ENCODE measurements around the gene C10orf71. TPM values are rescaled to one million over a fixed set of nuclear protein-coding genes. Genes with fewer than 3 reads are reported as not detected.

Gene C10orf71
- total RNA-seq, 1 experiment from 2014 or later: not detected

DNA sequence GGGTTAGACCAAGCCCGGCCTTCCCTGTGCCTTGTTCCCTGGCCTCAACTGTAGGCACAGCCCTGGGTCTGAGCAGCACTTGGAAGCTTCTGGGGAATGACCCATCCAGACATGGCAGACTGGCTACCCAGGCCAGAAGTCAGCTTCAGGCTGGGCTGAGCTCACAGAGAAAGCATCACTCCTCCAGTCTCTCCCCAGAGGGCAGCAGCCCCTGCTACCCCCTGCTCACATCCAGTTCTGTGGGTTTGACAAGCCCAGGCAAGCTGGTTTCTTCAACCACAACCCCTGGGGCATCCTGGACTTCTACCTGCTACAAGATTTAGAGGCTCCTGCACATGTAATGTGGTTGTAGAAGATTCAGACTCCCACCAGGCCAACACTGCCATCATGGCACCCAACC lies 9.0 kb downstream of the C10orf71 start:
- DNase-seq (ENCODE audit: low read depth, low spot score): no peak
- in situ Hi-C loops (cut with HindIII; ENCODE audit: low pct_unique_long_range_greater_than_20kb, low sequenced_read_pairs): no loop called here

DNA sequence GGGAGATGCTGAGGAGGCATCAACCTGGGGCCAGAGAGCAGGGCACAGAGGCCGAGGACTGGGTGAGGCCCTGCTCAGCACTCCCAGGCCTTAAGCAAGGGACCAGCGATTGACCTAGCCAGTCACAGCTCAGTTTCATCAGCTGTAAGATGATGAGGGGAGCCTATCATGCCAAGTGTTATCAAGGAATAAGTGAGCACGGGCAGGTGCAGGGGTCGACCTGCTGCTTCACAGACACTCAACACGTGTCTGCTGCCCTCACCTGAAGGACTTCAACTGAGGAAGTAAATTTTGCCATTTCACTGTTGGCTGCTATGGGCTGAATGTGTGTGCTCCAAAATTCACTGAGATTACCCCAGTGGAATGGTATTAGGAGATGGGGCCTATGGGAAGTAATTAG lies 9.9 kb downstream of the C10orf71 start:
- DNase-seq (ENCODE audit: low read depth, low spot score): no peak
- in situ Hi-C loops (cut with HindIII; ENCODE audit: low pct_unique_long_range_greater_than_20kb, low sequenced_read_pairs): no loop called here

DNA sequence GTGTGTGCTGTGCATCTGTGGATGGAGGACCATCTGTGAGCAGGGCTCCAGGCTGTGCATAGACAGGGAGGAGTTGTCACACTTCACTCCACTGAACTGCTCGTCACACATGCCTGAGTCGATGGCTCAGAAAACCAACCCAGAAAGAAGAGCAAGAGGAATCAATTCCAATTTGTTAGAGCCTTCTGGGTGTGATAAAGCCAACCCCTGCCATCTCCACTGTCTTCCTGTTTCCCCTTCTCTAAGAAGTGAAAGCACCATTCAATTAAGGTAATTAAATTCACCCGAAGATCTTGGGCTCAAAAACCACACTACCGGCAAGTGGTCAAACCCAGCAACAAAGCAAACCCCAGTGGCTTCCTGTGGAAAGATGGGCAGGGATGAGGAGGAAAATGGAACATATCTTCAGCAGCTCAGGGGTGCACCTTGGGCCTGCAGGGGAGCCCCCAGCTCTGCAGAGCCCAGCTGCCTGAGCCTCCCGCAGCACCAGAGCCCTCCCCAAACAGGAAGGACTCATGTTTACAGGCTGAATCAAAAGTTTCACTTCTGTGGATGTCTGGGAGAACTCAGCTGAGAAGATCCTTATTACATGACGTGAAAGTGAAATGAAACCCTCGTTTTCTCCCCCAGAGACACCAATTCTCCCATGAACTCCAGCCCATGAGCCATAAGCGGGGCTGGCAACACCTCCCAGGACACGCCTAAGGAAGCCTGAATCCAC lies 10.9 kb downstream of the C10orf71 start:
- DNase-seq (ENCODE audit: low read depth, low spot score): no peak
- in situ Hi-C loops (cut with HindIII; ENCODE audit: low pct_unique_long_range_greater_than_20kb, low sequenced_read_pairs): no loop called here

DNA sequence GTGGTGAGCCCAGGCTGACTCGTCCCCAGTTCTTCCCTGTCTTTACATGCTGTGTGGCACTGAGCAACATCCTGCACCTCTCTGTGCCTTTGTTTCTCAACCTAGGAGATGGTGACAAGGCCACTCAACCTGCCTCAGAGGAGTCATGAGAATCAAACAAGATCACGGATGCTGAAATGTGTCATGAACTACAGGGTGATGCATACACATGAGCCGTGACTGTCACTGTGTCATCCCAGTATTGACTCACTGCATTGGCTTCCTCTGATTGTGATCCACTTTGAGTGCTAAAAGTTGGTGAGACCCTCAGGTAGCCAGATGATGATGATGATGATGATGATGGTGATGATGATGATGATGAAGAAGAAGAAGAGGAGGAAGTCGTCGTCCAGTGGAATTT lies 11.5 kb downstream of the C10orf71 start:
- DNase-seq (ENCODE audit: low read depth, low spot score): no peak
- in situ Hi-C loops (cut with HindIII; ENCODE audit: low pct_unique_long_range_greater_than_20kb, low sequenced_read_pairs): no loop called here

DNA sequence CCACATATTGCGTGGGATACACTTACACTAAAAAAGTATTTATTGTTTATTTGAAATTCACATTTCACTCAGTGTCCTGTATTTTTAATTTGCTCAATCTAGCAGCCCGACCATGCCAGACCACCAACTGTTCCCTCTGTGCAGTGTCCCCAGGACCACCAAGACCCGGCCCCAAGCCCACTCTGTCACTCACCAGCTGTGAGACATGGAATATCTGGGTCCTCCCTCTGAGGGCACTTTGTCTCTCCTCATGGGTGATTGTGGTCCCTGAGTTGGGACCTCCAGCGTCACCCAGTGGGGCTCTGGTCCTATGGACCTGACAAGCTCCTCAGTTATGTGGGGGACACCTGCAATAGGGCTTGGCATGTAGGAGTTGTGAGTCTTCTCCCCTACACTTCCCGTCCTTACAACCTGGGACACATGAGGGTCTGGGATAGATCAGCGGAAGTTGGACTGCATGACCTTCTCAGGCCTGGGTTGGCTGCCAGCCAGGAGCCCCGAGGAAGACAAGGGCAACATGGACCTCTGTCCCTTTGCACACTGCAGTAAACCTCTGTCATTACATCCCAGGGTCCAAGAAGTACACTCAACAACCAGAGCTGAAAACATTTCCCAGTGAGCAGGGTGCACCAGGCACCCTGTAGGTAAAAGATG lies 12.1 kb downstream of the C10orf71 start:
- no peak for DNase-seq (ENCODE audit: low read depth, low spot score)
- in situ Hi-C loops (cut with HindIII; ENCODE audit: low pct_unique_long_range_greater_than_20kb, low sequenced_read_pairs): no loop called here

DNA sequence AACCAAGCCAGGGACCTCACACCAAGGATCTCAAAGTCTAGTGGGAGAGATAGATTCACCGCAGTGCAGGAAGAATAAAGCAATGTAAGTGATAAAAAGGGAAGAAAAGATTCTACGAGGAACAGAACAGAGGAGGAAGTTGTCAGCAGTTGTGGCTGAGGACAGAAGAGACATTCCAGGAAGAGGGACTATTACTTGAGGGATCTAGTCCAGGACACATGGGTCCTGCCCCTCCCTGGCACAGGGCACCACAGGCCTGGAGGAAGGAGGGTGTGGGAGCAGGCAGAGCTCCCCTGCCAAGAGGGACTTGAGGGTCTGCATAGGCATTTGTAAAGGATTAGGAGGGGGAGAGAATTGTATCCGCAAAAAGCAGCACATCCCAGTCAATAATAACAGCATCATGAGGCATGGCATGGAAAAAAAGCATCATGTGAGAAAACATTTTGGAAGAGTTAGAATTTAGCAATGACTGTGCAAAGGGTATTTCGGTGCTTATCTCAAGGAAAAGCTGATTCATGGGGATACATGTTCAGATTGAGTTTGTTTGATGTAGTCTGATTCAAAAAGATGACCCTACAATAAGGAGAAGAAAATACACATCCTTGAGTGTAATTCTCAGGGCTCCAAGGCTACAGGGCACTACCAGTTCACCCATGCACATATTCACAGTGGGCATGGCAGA lies 12.7 kb downstream of the C10orf71 start:
- in situ Hi-C loops (cut with HindIII; ENCODE audit: low pct_unique_long_range_greater_than_20kb, low sequenced_read_pairs): no loop called here
- DNase-seq (ENCODE audit: low read depth, low spot score): no peak

DNA sequence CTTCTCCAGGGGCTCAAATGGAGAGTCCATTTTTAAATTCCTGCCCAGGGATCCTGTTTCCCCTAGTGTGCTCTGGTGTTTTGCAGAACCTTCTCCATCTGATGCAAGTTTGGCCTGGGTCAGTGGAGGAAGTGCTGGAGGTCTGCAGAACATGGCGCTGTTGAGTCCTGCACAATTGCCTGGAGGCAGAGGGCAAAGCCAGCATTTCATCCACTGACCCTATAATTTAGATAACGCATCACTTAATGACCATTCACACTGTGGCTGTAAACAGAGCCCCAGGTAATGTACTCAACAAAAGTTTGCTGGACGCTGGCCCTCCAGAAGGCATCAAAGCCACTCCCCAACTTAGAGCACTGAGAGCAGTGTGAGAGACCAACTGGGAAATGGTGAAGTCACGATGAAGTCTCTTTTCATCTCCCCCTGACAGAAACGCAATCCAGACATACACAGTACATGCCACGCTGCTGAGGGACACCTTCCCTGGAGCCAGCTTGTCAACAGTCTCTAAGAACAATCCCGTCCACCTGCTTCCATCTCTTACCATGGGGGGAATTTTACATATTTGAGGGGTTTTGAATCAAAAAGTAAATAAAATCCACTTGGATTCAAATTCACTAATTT lies 13.4 kb downstream of the C10orf71 start:
- no peak for DNase-seq (ENCODE audit: low read depth, low spot score)
- in situ Hi-C loops (cut with HindIII; ENCODE audit: low pct_unique_long_range_greater_than_20kb, low sequenced_read_pairs): no loop called here

DNA sequence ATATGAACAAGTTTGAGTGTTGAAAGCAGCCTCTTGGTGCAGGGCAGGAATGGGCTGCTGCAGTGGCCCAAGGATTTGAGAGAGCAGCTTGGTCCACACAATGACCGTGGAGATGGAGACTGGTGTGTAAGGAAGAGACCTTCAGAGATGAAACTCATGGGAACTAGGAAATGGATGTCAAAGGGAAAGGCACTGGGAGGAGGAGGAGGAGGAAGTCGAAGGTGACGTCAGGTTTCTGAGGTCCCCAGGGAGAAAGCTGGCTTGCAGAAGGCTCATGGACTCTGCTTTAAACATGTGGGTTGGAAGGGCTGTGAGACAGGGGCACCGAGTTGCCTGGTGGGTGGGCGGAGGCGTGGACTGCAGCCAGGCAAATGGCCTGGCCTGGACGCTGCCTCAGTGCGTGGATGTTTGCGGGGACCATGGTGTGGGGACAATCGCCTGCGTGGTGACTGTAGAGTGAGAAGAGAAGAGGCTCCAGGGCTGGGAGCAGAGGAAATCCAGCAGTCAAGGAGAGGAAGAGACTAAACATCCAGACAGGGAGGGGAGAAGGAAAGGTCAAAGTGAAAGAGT lies 14.6 kb downstream of the C10orf71 start:
- DNase-seq (ENCODE audit: low read depth, low spot score): no peak
- in situ Hi-C loops (cut with HindIII; ENCODE audit: low pct_unique_long_range_greater_than_20kb, low sequenced_read_pairs): no loop called here

DNA sequence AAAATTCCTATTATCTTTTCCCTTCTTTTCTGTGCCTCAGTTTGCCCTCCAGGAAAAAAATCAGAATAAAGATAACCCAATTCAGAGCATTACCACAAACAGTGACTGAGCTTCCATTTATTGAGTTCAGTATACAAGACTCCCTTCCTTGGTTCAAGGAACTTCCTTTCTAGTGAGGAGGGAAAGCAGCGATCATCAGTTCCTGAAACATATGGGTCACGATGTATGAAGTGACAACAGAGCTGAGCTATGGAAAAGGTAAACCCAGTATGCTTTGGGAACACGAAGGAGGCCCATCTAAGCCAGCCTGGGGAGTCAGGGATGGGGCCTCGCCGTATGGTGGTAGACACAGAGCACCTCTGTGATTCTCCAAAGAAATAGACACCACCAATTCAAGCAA lies 15.8 kb downstream of the C10orf71 start:
- DNase-seq (ENCODE audit: low read depth, low spot score): no peak
- in situ Hi-C loops (cut with HindIII; ENCODE audit: low pct_unique_long_range_greater_than_20kb, low sequenced_read_pairs): no loop called here

DNA sequence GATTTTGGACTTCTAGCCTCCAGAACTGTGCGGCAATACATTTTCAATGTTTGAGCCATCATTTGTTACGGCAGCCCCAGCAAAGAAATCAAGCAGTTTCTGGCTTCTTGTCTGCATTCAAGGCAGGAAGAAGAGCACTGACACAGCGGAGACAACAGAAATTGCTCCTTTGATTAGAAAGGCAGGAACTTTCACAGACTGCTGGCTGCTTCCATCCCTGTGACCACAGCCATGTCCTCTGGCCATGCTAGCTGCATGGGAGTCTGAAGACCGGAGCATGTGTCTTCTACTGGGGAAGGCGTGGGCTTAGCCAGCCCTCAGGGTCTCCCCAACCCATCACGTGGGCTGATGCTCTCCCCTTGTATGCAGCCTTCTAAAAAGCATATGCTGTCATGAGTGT lies 19.1 kb downstream of the C10orf71 start:
- DNase-seq (ENCODE audit: low read depth, low spot score): no peak
- in situ Hi-C loops (cut with HindIII; ENCODE audit: low pct_unique_long_range_greater_than_20kb, low sequenced_read_pairs): no loop called here

DNA sequence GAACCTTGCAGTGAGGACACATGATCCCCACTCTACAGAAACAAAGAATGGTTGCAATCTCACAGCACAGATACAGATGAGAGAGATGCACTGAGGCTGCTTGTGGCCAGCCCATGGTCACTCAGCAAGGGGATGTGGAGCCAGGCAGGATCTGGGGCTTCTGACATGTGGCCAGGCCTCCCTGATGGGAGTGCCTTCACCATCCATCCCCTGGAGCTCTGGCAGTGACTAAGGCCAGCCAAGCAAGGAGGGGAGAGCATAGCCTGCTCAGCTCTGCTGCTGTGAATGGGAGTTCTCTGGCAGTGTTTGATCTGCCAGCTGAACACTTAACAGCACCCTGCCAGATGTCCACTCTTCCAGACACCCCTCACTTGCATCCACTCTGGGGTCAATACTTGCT lies 19.8 kb downstream of the C10orf71 start:
- in situ Hi-C loops (cut with HindIII; ENCODE audit: low pct_unique_long_range_greater_than_20kb, low sequenced_read_pairs): no loop called here

DNA sequence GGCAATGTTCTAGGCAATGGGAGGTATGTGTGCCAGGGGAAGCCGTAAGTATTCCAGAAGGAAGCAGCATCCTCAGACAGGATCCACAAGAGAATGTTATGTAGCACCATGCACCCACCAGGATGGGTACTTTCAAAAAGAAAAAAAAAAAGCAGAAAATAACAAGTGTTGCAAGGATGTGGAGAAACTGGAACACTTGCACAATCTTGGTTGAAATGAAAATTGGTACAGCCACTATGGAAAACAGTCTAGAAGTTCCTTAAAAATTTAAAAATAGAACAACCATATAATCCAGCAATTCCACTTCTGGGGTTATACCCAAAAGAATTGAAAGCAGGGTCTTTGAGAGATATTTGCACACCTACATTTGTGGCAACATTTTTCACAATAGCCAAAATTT lies 20.2 kb downstream of the C10orf71 start:
- DNase-seq (ENCODE audit: low read depth, low spot score): no peak
- in situ Hi-C loops (cut with HindIII; ENCODE audit: low pct_unique_long_range_greater_than_20kb, low sequenced_read_pairs): no loop called here

More for the DNA sequence above, 19.8 kb downstream of the C10orf71 start:
- DNase-seq (ENCODE audit: low read depth, low spot score): no peak

DNA sequence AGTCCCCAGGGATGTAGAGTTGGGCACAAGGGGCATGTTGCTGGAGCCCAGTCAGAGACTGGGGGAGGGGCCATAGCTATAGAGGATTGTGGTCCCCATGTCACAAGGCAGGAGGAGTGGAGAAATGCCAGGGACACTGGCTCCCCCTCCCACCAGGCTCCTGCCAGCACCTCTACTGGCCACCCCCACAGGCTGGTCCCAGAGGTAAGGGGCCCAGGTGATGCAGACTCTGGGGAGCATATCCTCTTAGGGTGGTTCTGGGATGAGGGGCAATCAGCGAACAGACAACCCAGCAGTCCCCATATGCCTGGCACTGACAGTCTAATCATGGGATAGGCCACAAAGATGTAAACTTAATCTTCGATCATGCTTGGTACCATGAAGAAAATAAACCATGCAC lies 21.2 kb downstream of the C10orf71 start:
- no peak for DNase-seq (ENCODE audit: low read depth, low spot score)
- in situ Hi-C loops (cut with HindIII; ENCODE audit: low pct_unique_long_range_greater_than_20kb, low sequenced_read_pairs): no loop called here

DNA sequence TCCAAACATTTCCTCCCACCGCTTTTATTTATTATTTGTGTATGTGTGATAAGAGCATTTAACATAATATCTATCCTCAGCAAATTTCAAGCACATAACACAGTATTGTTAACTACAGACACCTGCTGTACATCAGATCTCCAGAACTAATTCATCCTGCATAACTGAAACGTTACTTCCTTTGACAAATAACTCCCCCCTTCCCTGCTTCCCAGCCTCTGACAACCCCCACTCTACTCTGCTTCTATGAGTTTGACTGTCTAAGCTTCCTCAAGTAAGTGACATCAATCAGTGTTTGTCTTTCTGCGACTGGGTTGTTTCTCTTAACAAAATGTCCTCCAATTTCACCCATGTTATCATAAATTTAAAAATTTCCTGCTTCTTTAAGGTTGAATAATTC lies 22.1 kb downstream of the C10orf71 start:
- DNase-seq (ENCODE audit: low read depth, low spot score): no peak
- in situ Hi-C loops (cut with HindIII; ENCODE audit: low pct_unique_long_range_greater_than_20kb, low sequenced_read_pairs): no loop called here

DNA sequence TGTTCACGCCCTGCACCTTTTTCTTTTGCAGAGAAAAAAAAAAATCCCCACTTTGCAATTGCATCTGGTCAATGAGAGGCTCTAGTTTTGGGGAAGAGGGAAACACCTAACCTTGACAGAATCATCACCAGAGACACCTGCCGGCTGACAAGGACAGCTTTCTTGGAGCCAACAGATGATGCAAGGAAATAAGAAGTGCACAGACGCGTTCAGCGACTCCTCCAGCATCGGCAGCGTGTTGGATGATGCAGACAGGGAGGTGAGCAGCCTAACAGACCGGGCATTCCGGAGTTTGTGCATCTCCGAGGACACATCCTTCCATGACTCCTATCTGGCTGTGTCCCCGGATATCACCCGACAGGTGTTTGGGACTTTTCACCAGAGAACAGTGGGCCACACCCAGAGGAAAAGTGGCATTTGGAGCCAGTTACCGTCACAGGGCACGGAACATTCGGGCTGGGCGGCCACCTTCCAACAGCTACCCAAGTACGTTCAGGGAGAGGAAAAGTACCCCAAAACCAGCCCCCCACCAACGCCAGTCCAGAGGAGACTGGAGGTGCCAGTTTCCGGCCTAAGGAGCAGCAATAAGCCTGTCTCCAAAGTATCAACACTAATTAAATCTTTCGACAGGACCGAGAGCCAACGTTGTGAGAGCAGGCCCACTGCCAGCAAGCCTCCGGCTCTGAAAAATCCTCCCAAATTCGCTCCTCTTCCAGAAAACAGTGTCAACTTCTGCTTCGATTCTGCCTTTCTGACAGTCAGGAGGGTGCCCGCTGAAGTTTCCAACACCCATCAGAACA lies 23.6 kb downstream of the C10orf71 start:
- no peak for DNase-seq (ENCODE audit: low read depth, low spot score)
- in situ Hi-C loops (cut with HindIII; ENCODE audit: low pct_unique_long_range_greater_than_20kb, low sequenced_read_pairs): no loop called here

DNA sequence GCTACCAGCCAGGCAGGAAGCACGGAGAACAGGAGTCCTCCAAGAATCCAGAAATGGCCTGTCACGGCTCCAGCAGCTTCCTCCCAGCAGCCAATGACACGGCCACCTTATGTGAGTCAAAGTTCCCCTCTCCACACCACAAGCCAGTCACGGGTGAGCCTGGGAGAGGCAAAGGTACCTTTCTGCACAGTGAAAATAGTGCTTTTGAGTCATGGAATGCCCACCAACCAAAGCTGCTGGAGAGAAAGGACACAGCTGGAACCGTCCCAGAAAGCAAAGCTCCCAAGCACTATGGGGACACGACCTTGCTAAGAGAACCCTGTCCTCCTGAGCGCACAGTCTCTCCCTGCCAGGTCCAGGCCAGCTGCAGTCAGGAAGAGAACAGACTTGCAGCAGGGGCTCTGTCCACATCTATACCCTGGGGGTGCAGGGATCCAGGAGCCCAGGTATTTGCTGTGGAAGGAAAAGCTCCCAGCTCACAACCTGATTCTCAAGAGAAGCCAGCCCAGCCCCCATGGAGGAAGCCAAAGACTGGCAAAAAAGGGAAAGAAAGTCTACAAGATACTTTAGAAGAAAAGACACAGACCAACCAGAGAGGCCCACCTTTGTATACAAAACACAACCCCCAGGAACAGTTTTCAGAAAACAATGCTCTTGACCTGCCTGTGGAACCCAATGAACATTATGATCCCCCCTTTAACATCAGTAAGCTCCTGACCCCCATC lies 24.4 kb downstream of the C10orf71 start:
- no peak for DNase-seq (ENCODE audit: low read depth, low spot score)
- in situ Hi-C loops (cut with HindIII; ENCODE audit: low pct_unique_long_range_greater_than_20kb, low sequenced_read_pairs): no loop called here

DNA sequence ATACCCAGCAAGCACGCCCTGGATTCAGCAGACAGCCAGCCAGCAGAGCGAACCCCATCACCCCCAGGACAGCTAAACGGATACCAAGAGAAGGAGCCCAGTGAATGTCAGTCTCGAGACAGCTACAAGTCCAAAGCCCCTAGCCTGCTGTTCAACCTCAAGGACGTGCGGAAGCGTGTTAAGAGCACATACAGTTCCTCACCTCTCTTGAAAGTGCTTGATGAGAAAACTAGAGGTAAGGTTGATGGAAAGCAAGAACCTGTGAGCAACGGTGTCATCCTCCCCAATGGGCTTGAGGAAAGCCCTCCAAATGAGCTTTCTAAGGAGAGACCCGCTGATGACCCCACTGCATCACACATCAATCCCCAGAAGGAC lies 24.9 kb downstream of the C10orf71 start:
- in situ Hi-C loops (cut with HindIII; ENCODE audit: low pct_unique_long_range_greater_than_20kb, low sequenced_read_pairs): no loop called here
- no peak for DNase-seq (ENCODE audit: low read depth, low spot score)
